HCT116 (cell line): ENCODE measurements around the gene ISCU. TPM values are rescaled to one million over a fixed set of nuclear protein-coding genes. Genes with fewer than 3 reads are reported as not detected.

Source experiments
- ATAC-seq: fragments of 200-7000 bp; cut with Tn5 transposase; 2 replicates; pipeline ENCODE4 v1.9.1; 2020; ENCODE audit warnings: mild to moderate bottlenecking, moderate library complexity
- Bru-seq: library from RNA; stranded (reverse); fragments of 400-500 nt; gene quantifications from one replicate; lab custom pipeline; 2021; lab: Mats Ljungman, UMichigan
- BruChase-seq, 2 experiments: library from RNA; stranded (reverse); fragments of 400-500 nt; gene quantifications; one replicate each; lab custom pipeline; 2021; lab: Mats Ljungman, UMichigan
- BruUV-seq: library from RNA; stranded (reverse); fragments of 400-500 nt; replicated peaks from 2 replicates; lab custom pipeline; 2021; lab: Mats Ljungman, UMichigan
- CTCF ChIA-PET: fragments of 300-600 bp; sonication (Branson Sonifier 250); formaldehyde crosslinking; loops from one replicate; lab custom pipeline; 2021; ENCODE audit warnings: antibody characterized with exemption; lab: Charles Lee
- POLR2A ChIA-PET: fragments of 300-600, 350-600 bp; sonication (Branson Sonifier 250); formaldehyde crosslinking; loops from one replicate; lab custom pipeline; 2021; ENCODE audit warnings: antibody characterized with exemption; lab: Charles Lee
- RAD21 ChIA-PET, 2 experiments: fragments of 300-600 bp; sonication (Branson Sonifier 250); formaldehyde crosslinking; loops; one replicate each; lab custom pipeline; 2023; ENCODE audit warnings: low total read pairs in 2 of 2; ENCODE audit not compliant: uncharacterized antibody in 2 of 2, unreplicated experiment in 2 of 2, low non-redundant PET in 1 of 2; lab: Charles Lee
- DNase-seq: peaks from one replicate; pipeline ENCODE4 v3.0.0-alpha.2; 2010; ENCODE audit warnings: low read depth, low spot score
- H2AFZ ChIP-seq: fragments of 200-600 bp; shearing (Covaris generic), sonication (generic); 2 replicates; pipeline ENCODE4 v1.6.1; 2017; ENCODE audit warnings: low read depth, mixed run types, mixed read lengths, antibody characterized with exemption, low read length; ENCODE audit not compliant: poor library complexity, severe bottlenecking
- H3K27ac ChIP-seq: 2 replicates; pipeline ENCODE4 v1.5.1; 2012; ENCODE audit warnings: low read depth, low read length
- H3K27me3 ChIP-seq: fragments of 200-600 bp; sonication (generic); 2 replicates; pipeline ENCODE4 v1.6.1; 2016; ENCODE audit warnings: mixed run types, low read length, mixed read lengths; ENCODE audit not compliant: insufficient read depth
- H3K36me3 ChIP-seq, 2 experiments: fragments of 200-500 bp in 1 of 2; fragments of 200-600 bp in 1 of 2; sonication (Bioruptor generic) in 1 of 2; sonication (generic) in 1 of 2; 2 replicates each; pipeline versions ENCODE4 v1.5.1 to v1.6.1; 2014 to 2016; ENCODE audit warnings: low read length in 2 of 2, inconsistent platforms in 1 of 2, mixed read lengths in 1 of 2, mixed run types in 1 of 2; ENCODE audit not compliant: insufficient read depth in 2 of 2, control insufficient read depth in 1 of 2
- H3K4me1 ChIP-seq, 2 experiments: fragments of 200-600 bp in 1 of 2; sonication (generic) in 1 of 2; 2 replicates each; pipeline versions ENCODE4 v1.5.1 to v1.6.1; 2012 to 2017; ENCODE audit warnings: low read length in 2 of 2, inconsistent platforms in 1 of 2, mild to moderate bottlenecking in 1 of 2, mixed read lengths in 1 of 2, mixed run types in 1 of 2, moderate library complexity in 1 of 2; ENCODE audit not compliant: insufficient read depth in 2 of 2, control insufficient read depth in 1 of 2
- H3K4me2 ChIP-seq: fragments of 200-600 bp; sonication (generic); 2 replicates; pipeline ENCODE4 v1.6.1; 2017; ENCODE audit warnings: mixed run types, low read length, mixed read lengths
- H3K4me3 ChIP-seq, 2 experiments: fragments of 200-600 bp in 1 of 2; sonication (generic) in 1 of 2; replicated peaks in 1 of 2; 2 replicates each; pipeline ENCODE4 v1.5.1; 2011 to 2016; ENCODE audit warnings: low read length in 2 of 2, control low read depth in 1 of 2, low read depth in 1 of 2, mild to moderate bottlenecking in 1 of 2, mixed read lengths in 1 of 2, mixed run types in 1 of 2
- H3K79me2 ChIP-seq: fragments of 200-600 bp; sonication (generic); 2 replicates; pipeline ENCODE4 v1.6.1; 2017; ENCODE audit warnings: mild to moderate bottlenecking, mixed run types, low read length, moderate library complexity, mixed read lengths; ENCODE audit not compliant: insufficient read depth
- H3K9ac ChIP-seq: fragments of 200-600 bp; sonication (generic); 2 replicates; pipeline ENCODE4 v1.6.1; 2016; ENCODE audit warnings: low read length, mixed read lengths
- H3K9me2 ChIP-seq: fragments of 200-600 bp; sonication (generic), shearing (Covaris generic); 2 replicates; pipeline ENCODE4 v1.6.1; 2017; ENCODE audit warnings: mixed run types, mild to moderate bottlenecking, moderate library complexity; ENCODE audit not compliant: insufficient read depth
- H3K9me3 ChIP-seq, 2 experiments: fragments of 200-500 bp in 1 of 2; fragments of 200-600 bp in 1 of 2; sonication (Bioruptor generic) in 1 of 2; sonication (generic) in 1 of 2; 2 replicates each; pipeline ENCODE4 v1.6.1; 2014 to 2017; ENCODE audit warnings: low read length in 2 of 2, mixed read lengths in 2 of 2, inconsistent platforms in 1 of 2, low read depth in 1 of 2, mild to moderate bottlenecking in 1 of 2, mixed run types in 1 of 2, moderate library complexity in 1 of 2; ENCODE audit not compliant: control insufficient read depth in 1 of 2, insufficient read depth in 1 of 2
- H4K20me1 ChIP-seq: fragments of 200-600 bp; sonication (generic), shearing (Covaris generic); 2 replicates; pipeline ENCODE4 v1.6.1; 2017; ENCODE audit warnings: mixed run types, mild to moderate bottlenecking, moderate library complexity; ENCODE audit not compliant: insufficient read depth
- EGR1 ChIP-seq: IDR thresholded peaks from 2 replicates; pipeline ENCODE4 v1.6.1; 2012; ENCODE audit warnings: low read depth
- EZH2phosphoT487 ChIP-seq: fragments of 200-600 bp; IDR thresholded peaks from 2 replicates; pipeline ENCODE4 v1.6.1; 2018; ENCODE audit warnings: antibody characterized with exemption, borderline replicate concordance
- POLR2A ChIP-seq: IDR thresholded peaks from 2 replicates; pipeline ENCODE4 v1.7.0; 2011; ENCODE audit warnings: borderline replicate concordance; ENCODE audit not compliant: insufficient read depth, insufficient read length; ENCODE audit errors: extremely low read depth
- POLR2AphosphoS5 ChIP-seq: IDR thresholded peaks from 2 replicates; pipeline ENCODE4 v1.6.1; 2011; ENCODE audit warnings: mild to moderate bottlenecking, low read depth, low read length, moderate library complexity
- YY1 ChIP-seq: IDR thresholded peaks from 2 replicates; pipeline ENCODE4 v1.6.1; 2011; ENCODE audit warnings: low read length, low read depth, moderate library complexity, mild to moderate bottlenecking; ENCODE audit not compliant: insufficient replicate concordance; ENCODE audit errors: extremely low read depth
- ZFX ChIP-seq: fragments of 450-650 bp; IDR thresholded peaks from 2 replicates; pipeline ENCODE4 v1.6.1; 2017
- intact Hi-C: fragments of 100-400 bp; cut with micrococcal nuclease; formaldehyde crosslinking; loops from 2 replicates; pipeline ENCODE4 v1.10.0; 2022
- long read RNA-seq: library from polyadenylated mRNA; unstranded; transcript quantifications from one replicate; pipeline ENCODE4 v2.0.0, GENCODE V29; 2021; ENCODE audit not compliant: unreplicated experiment
- polyA plus RNA-seq: library from polyadenylated mRNA; unstranded; fragments of >200 nt; gene quantifications from 2 replicates; pipeline ENCODE4 v1.2.1, GENCODE V29; 2012; ENCODE audit warnings: missing spikeins
- total RNA-seq: library from RNA; stranded (reverse); gene quantifications from one replicate; pipeline ENCODE4 v1.2.1, GENCODE V29; 2021; ENCODE audit not compliant: unreplicated experiment

Gene ISCU
- 89.6 TPM for total RNA-seq
- 71.6 and 78.4 TPM in 2 replicates for polyA plus RNA-seq
- percentile 95 among the genes with signal in this experiment for Bru-seq, nascent RNA
- percentile 96 among the genes with signal in this experiment for BruChase-seq, experiment 1, labeled RNA remaining after a 6-hour chase
- percentile 88 among the genes with signal in this experiment for BruChase-seq, experiment 2, labeled RNA remaining after a 2-hour chase
- long read RNA-seq, transcript ISCU-201 (5 exons, 994 nt) = major isoform, 71 of 113 reads
- long read RNA-seq, partial matches to known transcripts = 21 of 113 reads
- long read RNA-seq, other reads (novel, unspliced or antisense) = 16 of 113 reads

- Histone ChIP-seq H4K20me1 (no peaks in the 10 kb centered on the region), H3K9ac (peak within 1 kb of the TSS; percentile 97), H3K9me3 (no peaks in the 10 kb centered on the region), H3K36me3 (peaks cover 19 to 30% of the 10 kb centered on the region in 2 experiments), H3K4me3 (peak within 1 kb of the TSS; percentile 85 to 96), H3K9me2 (no peaks in the 10 kb centered on the region), H3K79me2 (peaks cover 58% of the 10 kb centered on the region), H3K27ac (peak within 1 kb of the TSS; percentile 76), H3K4me1 (peaks cover 30 to 49% of the 10 kb centered on the region in 2 experiments), H3K27me3 (no peaks in the 10 kb centered on the region), H3K4me2 (peak within 1 kb of the TSS; percentile 93), H2AFZ (no peak within 1 kb of the TSS)
- RAD21 ChIA-PET = no interaction called here
- peak; percentile 95 for DNase-seq
- CTCF ChIA-PET = interaction anchor here (0.6 to 1.0 kb wide), 5 partner anchors 36 to 823 kb away, joined by 3 to 13 read pairs (median 3); partner anchors contain the start of gene TMEM119
- BruUV-seq = no TSS peak
- intact Hi-C loops = loop anchor here (1.0 to 10.0 kb wide), 7 partner anchors 56 to 825 kb away; partner anchors contain the start of genes ALKBH2 and SSH1
- peak; percentile 75 for ATAC-seq
- no peak for TF ChIP-seq EGR1
- TF ChIP-seq POLR2A = peak; percentile 55
- TF ChIP-seq YY1 = peak; percentile 94
- peak; percentile 84 for TF ChIP-seq POLR2AphosphoS5
- peak; percentile 48; the same call in 1 of the 2 replicates for TF ChIP-seq ZFX
- POLR2A ChIA-PET = interaction anchor here (0.8 to 0.9 kb wide), 2 partner anchors 11 to 56 kb away, joined by 3 to 13 read pairs; no protein-coding TSS in a partner anchor
These were observed at the start of gene ISCU for GRCh38 chr12:108562348-108563135. Gene ISCU (plus strand): TSS chr12:108562596. CDS start chr12:108562623, 27 bp downstream.

GRCh38 chr12:108514468-108514972, 47.9 kb upstream of the ISCU start:
- POLR2A ChIA-PET = no interaction called here
- peak; percentile 5; the same call in 1 of the 2 replicates for ATAC-seq
- H3K36me3 ChIP-seq = no peaks in the 10 kb centered on the region; a peak in 2 of 4 replicates
- H4K20me1 ChIP-seq = no peaks in the 10 kb centered on the region
- TF ChIP-seq EZH2phosphoT487 (no peak), POLR2AphosphoS5 (no peak)
- no peak for DNase-seq
- peak overlapping the region; percentile 98 for H3K4me2 ChIP-seq
- H3K79me2 ChIP-seq = no peaks in the 10 kb centered on the region
- H3K9me2 ChIP-seq = no peaks in the 10 kb centered on the region
- peaks cover 3 to 19% of the 10 kb centered on the region in 2 experiments; a peak in 2 of 4 replicates for H3K4me1 ChIP-seq
- H3K27me3 ChIP-seq = no peaks in the 10 kb centered on the region
- RAD21 ChIA-PET = interaction anchor here in 1 of 2 experiments (0.7 kb wide), 1 partner anchor 284 kb away, joined by 3 read pairs; no protein-coding TSS in a partner anchor
- H3K27ac ChIP-seq = no peak overlapping the region
- no peak overlapping the region for H3K9ac ChIP-seq
- no peak overlapping the region for H2AFZ ChIP-seq
- CTCF ChIA-PET = no interaction called here
- peak overlapping the region; percentile 89 to 94 for H3K4me3 ChIP-seq
- H3K9me3 ChIP-seq = no peaks in the 10 kb centered on the region
- BruUV-seq = TSS peak; percentile 11
- intact Hi-C loops = loop anchor here (5.0 kb wide), 1 partner anchor 597 kb away; no protein-coding TSS in a partner anchor
